Measurements from ENCODE around the gene APAF1.

DNA sequence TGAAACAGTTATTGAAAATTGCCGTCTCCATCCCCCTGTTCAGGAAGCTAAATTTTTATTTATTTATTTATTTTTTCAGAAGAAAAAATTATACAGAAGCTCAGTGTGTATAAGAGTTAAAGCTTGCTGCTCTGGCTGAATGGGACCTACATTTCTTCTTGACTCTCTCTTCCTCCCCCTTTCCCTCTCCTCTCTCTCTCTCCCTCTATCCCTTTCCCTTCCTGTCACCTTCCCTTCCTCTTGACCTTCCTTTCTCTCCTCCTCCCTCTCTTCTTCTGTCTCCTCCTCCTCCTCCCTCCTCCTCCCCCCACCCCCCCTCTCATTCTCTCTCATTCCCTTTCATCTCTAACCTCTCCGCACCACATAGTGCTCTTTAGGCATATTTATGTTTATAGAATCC lies 39.1 kb downstream of the APAF1 start:
- no peak for TF ChIP-seq POLR2AphosphoS5 (IDR thresholded peaks at IDR 0.05; ENCODE audit: borderline replicate concordance, low read depth, low read length)
- no peak for TF ChIP-seq EZH2 (IDR thresholded peaks at IDR 0.05)

Data from SK-N-MC (cell line).